GM12878 (cell line): ENCODE measurements around the gene SBF1. TPM values are rescaled to one million over a fixed set of nuclear protein-coding genes. Genes with fewer than 3 reads are reported as not detected.

ENCODE experiments used
- ATAC-seq: fragments of 200-7000 bp; cut with Tn5 transposase; 3 replicates; pipeline ENCODE4 v1.9.1; 2020; ENCODE audit warnings: mild to moderate bottlenecking, moderate library complexity
- BruUV-seq: library from RNA; stranded (reverse); fragments of 400-500 nt; replicated peaks from 2 replicates; lab custom pipeline; 2021; lab: Mats Ljungman, UMichigan
- CTCF ChIA-PET: fragments of 300-600 bp; sonication (Branson Sonifier 250); formaldehyde crosslinking; extraction: SDS; loops from one replicate; lab custom pipeline; 2021; ENCODE audit warnings: inconsistent platforms; lab: Yijun Ruan, JAX
- POLR2A ChIA-PET: fragments of 350-600 bp; formaldehyde crosslinking; extraction: SDS; loops from one replicate; lab custom pipeline; 2021; ENCODE audit warnings: inconsistent platforms; lab: Charles Lee
- RAD21 ChIA-PET: fragments of 300-600 bp; sonication (Branson Sonifier 250); formaldehyde crosslinking; loops from one replicate; lab custom pipeline; 2023; ENCODE audit warnings: antibody characterized with exemption; ENCODE audit not compliant: unreplicated experiment; lab: Charles Lee
- SMC1A ChIA-PET: fragments of 300-600 bp; sonication (Branson Sonifier 250); formaldehyde crosslinking; loops from one replicate; lab custom pipeline; 2023; ENCODE audit not compliant: unreplicated experiment, uncharacterized antibody; lab: Charles Lee
- DNase-seq: peaks from one replicate; pipeline ENCODE4 v3.0.0-alpha.2; 2011; ENCODE audit warnings: low read depth, low spot score
- FAIRE-seq: peaks from 3 replicates; lab custom pipeline; 2011; peaks lifted over from hg19 to GRCh38; lab: Jason Lieb, UNC
- H2AFZ ChIP-seq: 2 replicates; pipeline ENCODE4 v1.6.0; 2011; ENCODE audit warnings: low read depth, low read length, control low read depth; ENCODE audit not compliant: control insufficient read depth
- H3K27ac ChIP-seq: 2 replicates; pipeline ENCODE4 v1.5.1; 2011; ENCODE audit warnings: control low read depth; ENCODE audit not compliant: control insufficient read depth, insufficient read depth
- H3K27me3 ChIP-seq, 2 experiments: replicated peaks in 1 of 2; 2 replicates each; pipeline versions ENCODE4 v1.6.0 to v1.6.1; 2011; ENCODE audit warnings: low read length in 1 of 2; ENCODE audit not compliant: control insufficient read depth in 2 of 2, insufficient read depth in 2 of 2
- H3K36me3 ChIP-seq, 2 experiments: 2 replicates each; pipeline ENCODE4 v1.5.1; 2011; ENCODE audit warnings: low read length in 1 of 2; ENCODE audit not compliant: control insufficient read depth in 2 of 2, insufficient read depth in 2 of 2
- H3K4me1 ChIP-seq: 2 replicates; pipeline ENCODE4 v1.6.1; 2011; ENCODE audit warnings: mild to moderate bottlenecking, low read length, moderate library complexity, mixed read lengths; ENCODE audit not compliant: control insufficient read depth, insufficient read depth
- H3K4me2 ChIP-seq: 2 replicates; pipeline ENCODE4 v1.6.0; 2011; ENCODE audit warnings: control low read depth; ENCODE audit not compliant: control insufficient read depth, insufficient read depth
- H3K4me3 ChIP-seq: fragments of 200-600 bp; sonication (generic); 2 replicates; pipeline ENCODE4 v1.5.1; 2016
- H3K79me2 ChIP-seq: 2 replicates; pipeline ENCODE4 v1.6.0; 2011; ENCODE audit warnings: low read length; ENCODE audit not compliant: control insufficient read depth, insufficient read depth
- H3K9ac ChIP-seq: 2 replicates; pipeline ENCODE4 v1.8.0; 2011; ENCODE audit warnings: low read length, control low read depth, mixed read lengths; ENCODE audit not compliant: control insufficient read depth, insufficient read depth
- H3K9me3 ChIP-seq: replicated peaks from 3 replicates; pipeline ENCODE4 v1.5.1; 2011; ENCODE audit warnings: mild to moderate bottlenecking, low read length; ENCODE audit not compliant: control insufficient read depth, insufficient read depth
- H4K20me1 ChIP-seq: 2 replicates; pipeline ENCODE4 v1.6.0; 2011; ENCODE audit not compliant: control insufficient read depth, insufficient read depth
- BRCA1 ChIP-seq: IDR thresholded peaks from 2 replicates; pipeline ENCODE4 v1.6.1; 2011; ENCODE audit warnings: low read depth, low read length, improper control_type of control experiment
- NR2C1 ChIP-seq: fragments of 450-650 bp; IDR thresholded peaks from 2 replicates; pipeline ENCODE4 v1.6.1; 2017; ENCODE audit warnings: antibody characterized with exemption, mild to moderate bottlenecking, moderate library complexity
- POLR2A ChIP-seq: IDR thresholded peaks from 2 replicates; pipeline ENCODE4 v1.6.1; 2011; ENCODE audit warnings: low read depth, mild to moderate bottlenecking, low read length
- RAD21 ChIP-seq: IDR thresholded peaks from 2 replicates; pipeline ENCODE4 v1.6.1; 2011; ENCODE audit warnings: mild to moderate bottlenecking, low read depth, low read length, moderate library complexity; ENCODE audit not compliant: insufficient read depth
- STAT1 ChIP-seq: fragments of 450-650 bp; conservative IDR thresholded peaks from 2 replicates; pipeline ENCODE4 v1.6.1; 2014; ENCODE audit warnings: antibody characterized with exemption, mild to moderate bottlenecking
- ZNF274 ChIP-seq: IDR thresholded peaks from one replicate; pipeline ENCODE4 v1.8.0; 2011; ENCODE audit not compliant: insufficient read length, insufficient read depth
- ZNF384 ChIP-seq: IDR thresholded peaks from 2 replicates; pipeline ENCODE4 v1.6.1; 2012; ENCODE audit warnings: low read depth, mild to moderate bottlenecking, low read length, improper control_type of control experiment, borderline replicate concordance
- WGBS: methylation state at CpG from one replicate; pipeline ENCODE4 v1.1.6; 2016; ENCODE audit warnings: low lambda C conversion rate; ENCODE audit not compliant: insufficient replicate concordance, insufficient coverage; ENCODE audit errors: missing lambda C conversion rate; 5-methylcytosine and 5-hydroxymethylcytosine counted together
- in situ Hi-C: fragments of 300-500 bp; cut with MboI; formaldehyde crosslinking; loops from 9 replicates; pipeline ENCODE4 v1.14.3; 2018; ENCODE audit warnings: mixed read lengths
- intact Hi-C: fragments of 100-400 bp; cut with micrococcal nuclease; formaldehyde crosslinking; loops from one replicate; pipeline ENCODE4 v1.14.2; 2022; ENCODE audit not compliant: unreplicated experiment
- polyA plus RNA-seq, 11 experiments: library from polyadenylated mRNA; depleted of rRNA in 4 of 11; unstranded in 6 of 11; stranded (reverse) in 5 of 11; fragments of >200 nt; fragmentation: Nextera tagmentation in 4 of 11; fragmentation: Illumina TruSeq in 1 of 11; extraction: Ambion mirVana in 4 of 11; extraction: Trizol in 1 of 11; gene quantifications; 1 replicate in 1 of 11; 2 replicates in 10 of 11; pipeline versions ENCODE4 v1.2.1 to v1.2.3, GENCODE V29; 2011 to 2016; ENCODE audit warnings: inconsistent platforms in 2 of 11, missing spikeins in 2 of 11, low read depth in 1 of 11
- total RNA-seq, 4 experiments: library from RNA; depleted of rRNA in 3 of 4; stranded (reverse); fragments of >200 nt in 3 of 4; fragmentation: Illumina TruSeq in 1 of 4; extraction: Trizol in 1 of 4; gene quantifications; 2 replicates each; pipeline versions ENCODE4 v1.2.1 to v1.2.3, GENCODE V29; 2013 to 2021
- TF ChIP-seq, protein P1 (sequence below): fragments of 450-650 bp; IDR thresholded peaks from 2 replicates; pipeline ENCODE4 v1.6.1; 2017; ENCODE audit warnings: mild to moderate bottlenecking
- TF ChIP-seq, protein P2 (sequence below), 3 experiments: IDR thresholded peaks in 2 of 3; conservative IDR thresholded peaks in 1 of 3; 2 replicates each; pipeline ENCODE4 v1.5.1; 2011; ENCODE audit warnings: low read depth in 3 of 3, low read length in 3 of 3, mild to moderate bottlenecking in 3 of 3, control low read depth in 2 of 3, moderate library complexity in 2 of 3, inconsistent platforms in 1 of 3, mixed read lengths in 1 of 3; ENCODE audit not compliant: control insufficient read depth in 2 of 3, insufficient read depth in 1 of 3; ENCODE audit errors: extremely low read depth in 1 of 3

Gene SBF1
- total and polyA plus RNA-seq, 10 of the 15 experiments (the other 5 are each of a cell fraction or from before 2014, with no cell fraction given): 0.23 to 95.0 (median 17.8) TPM

DNA sequence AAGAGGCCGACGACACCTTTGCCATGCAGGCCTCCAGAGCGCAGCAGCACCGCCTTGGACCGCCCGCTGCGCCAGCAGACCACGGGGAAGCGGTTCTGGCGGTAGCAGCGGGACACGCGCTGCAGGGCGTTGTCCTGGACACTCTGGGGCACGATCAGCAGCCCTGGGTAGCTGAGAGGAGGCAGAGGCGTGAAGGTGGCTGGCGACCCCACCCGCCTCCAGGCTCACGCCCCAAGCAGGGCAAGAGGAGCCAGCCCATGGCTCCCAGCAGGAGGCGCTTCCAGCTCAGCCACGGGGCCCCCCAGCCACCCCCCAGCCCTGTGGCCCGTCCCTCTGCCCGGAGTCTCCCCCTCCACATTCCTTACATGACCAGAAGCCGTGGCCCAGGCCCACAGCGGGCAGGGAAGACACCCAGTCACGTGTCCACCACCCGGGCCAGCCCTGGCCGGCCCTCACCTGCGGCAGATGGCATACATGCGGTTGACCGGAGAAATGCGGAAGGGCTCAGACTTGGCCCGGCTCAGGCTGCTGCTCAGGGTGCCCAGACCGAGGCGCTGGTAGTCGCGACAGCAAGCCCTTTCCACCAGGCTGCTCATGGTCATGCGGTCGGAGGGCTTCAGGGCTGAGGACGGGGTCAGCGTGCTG, 15.2 kb downstream of the SBF1 start:
- WGBS: 97% methylated on average over 36 of the region's 41 CpGs
- no peak overlapping the region for H3K4me3 ChIP-seq
- H3K27ac ChIP-seq: no peak overlapping the region
- ChIA-PET SMC1A (no interaction called here), CTCF (interaction anchor here (1.4 kb wide), 1 partner anchor 103 kb away, joined by 3 read pairs; the partner anchor contains the start of gene SYCE3), RAD21 (no interaction called here), POLR2A (no interaction called here)
- BruUV-seq: TSS peak; percentile 33
- intact Hi-C loops (no loop called here), in situ Hi-C loops (no loop called here)
- H3K9me3 ChIP-seq: no peaks in the 10 kb centered on the region
- H3K9ac ChIP-seq: no peak overlapping the region
- DNase-seq: no peak
- no peak overlapping the region for H2AFZ ChIP-seq
- H3K4me2 ChIP-seq: no peak overlapping the region
- ATAC-seq: peak; percentile 24; the same call in 1 of the 3 replicates
- no peaks in the 10 kb centered on the region for H3K27me3 ChIP-seq
- peaks cover 11 to 58% of the 10 kb centered on the region in 2 experiments for H3K36me3 ChIP-seq
- no peaks in the 10 kb centered on the region for H3K79me2 ChIP-seq
- TF ChIP-seq, protein P1, sequence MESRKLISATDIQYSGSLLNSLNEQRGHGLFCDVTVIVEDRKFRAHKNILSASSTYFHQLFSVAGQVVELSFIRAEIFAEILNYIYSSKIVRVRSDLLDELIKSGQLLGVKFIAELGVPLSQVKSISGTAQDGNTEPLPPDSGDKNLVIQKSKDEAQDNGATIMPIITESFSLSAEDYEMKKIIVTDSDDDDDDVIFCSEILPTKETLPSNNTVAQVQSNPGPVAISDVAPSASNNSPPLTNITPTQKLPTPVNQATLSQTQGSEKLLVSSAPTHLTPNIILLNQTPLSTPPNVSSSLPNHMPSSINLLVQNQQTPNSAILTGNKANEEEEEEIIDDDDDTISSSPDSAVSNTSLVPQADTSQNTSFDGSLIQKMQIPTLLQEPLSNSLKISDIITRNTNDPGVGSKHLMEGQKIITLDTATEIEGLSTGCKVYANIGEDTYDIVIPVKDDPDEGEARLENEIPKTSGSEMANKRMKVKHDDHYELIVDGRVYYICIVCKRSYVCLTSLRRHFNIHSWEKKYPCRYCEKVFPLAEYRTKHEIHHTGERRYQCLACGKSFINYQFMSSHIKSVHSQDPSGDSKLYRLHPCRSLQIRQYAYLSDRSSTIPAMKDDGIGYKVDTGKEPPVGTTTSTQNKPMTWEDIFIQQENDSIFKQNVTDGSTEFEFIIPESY: 0 out of 2 replicates have a peak, but pooled peaks have one; percentile 24
- TF ChIP-seq STAT1 (no peak), BRCA1 (no peak), NR2C1 (no peak), POLR2A (peak; percentile 3), ZNF274 (no peak), ZNF384 (no peak), RAD21 (0 out of 2 replicates have a peak, but pooled peaks have one; percentile 4)
- TF ChIP-seq, protein P2, sequence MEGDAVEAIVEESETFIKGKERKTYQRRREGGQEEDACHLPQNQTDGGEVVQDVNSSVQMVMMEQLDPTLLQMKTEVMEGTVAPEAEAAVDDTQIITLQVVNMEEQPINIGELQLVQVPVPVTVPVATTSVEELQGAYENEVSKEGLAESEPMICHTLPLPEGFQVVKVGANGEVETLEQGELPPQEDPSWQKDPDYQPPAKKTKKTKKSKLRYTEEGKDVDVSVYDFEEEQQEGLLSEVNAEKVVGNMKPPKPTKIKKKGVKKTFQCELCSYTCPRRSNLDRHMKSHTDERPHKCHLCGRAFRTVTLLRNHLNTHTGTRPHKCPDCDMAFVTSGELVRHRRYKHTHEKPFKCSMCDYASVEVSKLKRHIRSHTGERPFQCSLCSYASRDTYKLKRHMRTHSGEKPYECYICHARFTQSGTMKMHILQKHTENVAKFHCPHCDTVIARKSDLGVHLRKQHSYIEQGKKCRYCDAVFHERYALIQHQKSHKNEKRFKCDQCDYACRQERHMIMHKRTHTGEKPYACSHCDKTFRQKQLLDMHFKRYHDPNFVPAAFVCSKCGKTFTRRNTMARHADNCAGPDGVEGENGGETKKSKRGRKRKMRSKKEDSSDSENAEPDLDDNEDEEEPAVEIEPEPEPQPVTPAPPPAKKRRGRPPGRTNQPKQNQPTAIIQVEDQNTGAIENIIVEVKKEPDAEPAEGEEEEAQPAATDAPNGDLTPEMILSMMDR (IDR thresholded peaks at IDR 0.05 in 2 of 3, conservative IDR thresholded peaks at IDR 0.05 in 1 of 3; ENCODE audit: control insufficient read depth in 2 of 3, extremely low read depth in 1 of 3, insufficient read depth in 1 of 3, low read depth in 3 of 3, low read length in 3 of 3): 0 out of 6 replicates have a peak, but pooled peaks of 1 of the 3 experiments have one; percentile 9
- H3K4me1 ChIP-seq: no peaks in the 10 kb centered on the region
- FAIRE-seq: no peak
- H4K20me1 ChIP-seq: no peaks in the 10 kb centered on the region
